Measurements from ENCODE around the gene RNF141. TPM values are rescaled to one million over a fixed set of nuclear protein-coding genes. Genes with fewer than 3 reads are reported as not detected.

RNF141 gene
- total RNA-seq, 4 donors from 2014 or later = 28.1 to 35.1 (median 33.5) TPM

GRCh38 chr11:10524471-10524870, 16.5 kb downstream of the RNF141 start:
- peaks cover 0 to 4% (median 0%) of the 10 kb centered on the region in 4 donors for H3K4me1 ChIP-seq
- no peak for DNase-seq
- peaks cover 0 to 61% (median 0%) of the 10 kb centered on the region in 3 donors for H3K36me3 ChIP-seq
- H3K9me3 ChIP-seq = no peaks in the 10 kb centered on the region
- H3K4me3 ChIP-seq = no peak overlapping the region
- no peak overlapping the region for H3K27ac ChIP-seq
- no peaks in the 10 kb centered on the region for H3K27me3 ChIP-seq
- TF ChIP-seq CTCF (IDR thresholded peaks at IDR 0.05) (no peak), POLR2A (IDR thresholded peaks at IDR 0.05) (no peak)

- Histone ChIP-seq H3K9me3 (no peaks in the 10 kb centered on the region), H3K27ac (no peak overlapping the region), H3K36me3 (peaks cover 0 to 59% (median 0%) of the 10 kb centered on the region in 3 donors), H3K4me1 (peaks cover 0 to 4% (median 0%) of the 10 kb centered on the region in 4 donors), H3K27me3 (no peaks in the 10 kb centered on the region), H3K4me3 (no peak overlapping the region)
- TF ChIP-seq CTCF (IDR thresholded peaks at IDR 0.05) = no peak
- TF ChIP-seq POLR2A (IDR thresholded peaks at IDR 0.05) = no peak
- DNase-seq = no peak
These were observed 18.1 kb downstream of the RNF141 start for GRCh38 chr11:10522921-10523320.

GRCh38 chr11:10522276-10522675, 18.7 kb downstream of the RNF141 start:
- no peaks in the 10 kb centered on the region for H3K9me3 ChIP-seq
- peaks cover 0 to 58% (median 0%) of the 10 kb centered on the region in 3 donors for H3K36me3 ChIP-seq
- H3K4me3 ChIP-seq = no peak overlapping the region
- TF ChIP-seq POLR2A (IDR thresholded peaks at IDR 0.05) = no peak
- no peak for TF ChIP-seq CTCF (IDR thresholded peaks at IDR 0.05)
- no peak overlapping the region for H3K27ac ChIP-seq
- DNase-seq = no peak
- H3K4me1 ChIP-seq = no peaks in the 10 kb centered on the region
- no peaks in the 10 kb centered on the region for H3K27me3 ChIP-seq

GRCh38 chr11:10520562-10520961, 20.4 kb downstream of the RNF141 start:
- TF ChIP-seq CTCF (IDR thresholded peaks at IDR 0.05) (no peak), POLR2A (IDR thresholded peaks at IDR 0.05) (no peak)
- no peak overlapping the region for H3K4me3 ChIP-seq
- no peaks in the 10 kb centered on the region for H3K9me3 ChIP-seq
- no peaks in the 10 kb centered on the region for H3K4me1 ChIP-seq
- H3K27me3 ChIP-seq = no peaks in the 10 kb centered on the region
- H3K36me3 ChIP-seq = peaks cover 0 to 52% (median 0%) of the 10 kb centered on the region in 3 donors
- no peak overlapping the region for H3K27ac ChIP-seq
- no peak for DNase-seq

- Histone ChIP-seq H3K4me1 (no peaks in the 10 kb centered on the region), H3K36me3 (peaks cover 0 to 44% (median 0%) of the 10 kb centered on the region in 3 donors), H3K9me3 (no peaks in the 10 kb centered on the region), H3K27ac (no peak overlapping the region), H3K4me3 (no peak overlapping the region), H3K27me3 (no peaks in the 10 kb centered on the region)
- no peak for DNase-seq
- no peak for TF ChIP-seq CTCF (IDR thresholded peaks at IDR 0.05)
- TF ChIP-seq POLR2A (IDR thresholded peaks at IDR 0.05) = no peak
These were observed 21.4 kb downstream of the RNF141 start for GRCh38 chr11:10519630-10520029.

- H3K4me3 ChIP-seq = no peak overlapping the region
- TF ChIP-seq CTCF (IDR thresholded peaks at IDR 0.05) (no peak), POLR2A (IDR thresholded peaks at IDR 0.05) (no peak)
- H3K27me3 ChIP-seq = no peaks in the 10 kb centered on the region
- no peak for DNase-seq
- H3K36me3 ChIP-seq = peaks cover 0 to 39% (median 0%) of the 10 kb centered on the region in 3 donors
- H3K4me1 ChIP-seq = no peaks in the 10 kb centered on the region
- H3K9me3 ChIP-seq = no peaks in the 10 kb centered on the region
- H3K27ac ChIP-seq = no peak overlapping the region
These were observed 22.1 kb downstream of the RNF141 start for GRCh38 chr11:10518891-10519290.

Data from Peyer's patch (tissue), 4 donors.